Hepatocyte (in vitro differentiated cells): ENCODE measurements around the gene CARS1.

Experiments
- CTCF ChIP-seq: fragments of 200-600 bp; sonication (generic); IDR thresholded peaks from 2 replicates; pipeline ENCODE4 v1.5.1; 2016; ENCODE audit warnings: antibody characterized with exemption, mild to moderate bottlenecking; ENCODE audit not compliant: poor library complexity
- EZH2 ChIP-seq: fragments of 200-600 bp; sonication (generic); IDR thresholded peaks from 2 replicates; pipeline ENCODE4 v1.6.1; 2016; ENCODE audit warnings: antibody characterized with exemption, mild to moderate bottlenecking, borderline replicate concordance
- EZH2phosphoT487 ChIP-seq: fragments of 200-600 bp; sonication (generic); IDR thresholded peaks from one replicate; pipeline ENCODE4 v1.6.1; 2018; ENCODE audit warnings: antibody characterized with exemption, mild to moderate bottlenecking, low read depth, moderate library complexity; ENCODE audit not compliant: unreplicated experiment, severe bottlenecking

GRCh38 chr11:3080104-3080503, 22.9 kb upstream of the CARS1 start:
- TF ChIP-seq CTCF (no peak), EZH2 (no peak), EZH2phosphoT487 (no peak)
